Colonic mucosa (tissue), 4 donors: ENCODE data around the gene TMEM120A. TPM values are rescaled to one million over a fixed set of nuclear protein-coding genes. Genes with fewer than 3 reads are reported as not detected.
A peak's percentile ranks its signal among the peaks of the same experiment; 100 is the strongest.
"Not testable (repeated sequence)": the region's sequence is repeated elsewhere in the genome, so short reads cannot be mapped to it uniquely, and the experiment has no call there.

ENCODE experiments used
- DNase-seq: peaks from one replicate; pipeline ENCODE4 v3.0.0-alpha.2; 2020
- H3K27ac ChIP-seq: fragments of 200-600 bp; one replicate; pipeline ENCODE4 v1.8.0; 2021
- H3K27me3 ChIP-seq: fragments of 200-600 bp; one replicate; pipeline ENCODE4 v1.8.0; 2021
- H3K36me3 ChIP-seq: fragments of 200-600 bp; one replicate; pipeline ENCODE4 v1.8.0; 2021
- H3K4me1 ChIP-seq: fragments of 200-600 bp; one replicate; pipeline ENCODE4 v1.8.0; 2021; ENCODE audit warnings: mild to moderate bottlenecking
- H3K4me3 ChIP-seq: fragments of 200-600 bp; one replicate; pipeline ENCODE4 v1.8.0; 2021
- H3K9ac ChIP-seq, 2 donors: one replicate each; pipeline ENCODE4 v1.7.0; 2013; ENCODE audit warnings: control low read depth in 2 of 2, low read depth in 2 of 2, low read length in 2 of 2
- H3K9me3 ChIP-seq: fragments of 200-600 bp; one replicate; pipeline ENCODE4 v1.8.0; 2021
- intact Hi-C: fragments of 100-400 bp; cut with DNase I; formaldehyde crosslinking; loops from one replicate; pipeline ENCODE4 v1.14.1; 2022
- total RNA-seq, 2 donors: library from RNA; stranded (reverse); fragmentation: NEBNext Ultra II Directional in 1 of 2; extraction: Animal tissue kit (Norgen Biotek cat#: 25700) in 1 of 2; gene quantifications; one replicate each; pipeline ENCODE4 v1.2.1, GENCODE V29; 2021
- TF ChIP-seq, protein P1 (sequence below): fragments of 200-600 bp; IDR thresholded peaks from one replicate; pipeline ENCODE4 v1.8.0; 2022; ENCODE audit warnings: antibody characterized with exemption, mild to moderate bottlenecking
- donor health status: healthy.
- donor health status: DM: no; HTN: no; CAD: no.
- donor health status: DM: no; HTN: no; CAD: no.

Gene TMEM120A
- total RNA-seq, result 10 to 100 TPM; 56.3 to 94.1 TPM

- Histone ChIP-seq H3K4me1 (no peaks in the 10 kb centered on the region), H3K9me3 (no peaks in the 10 kb centered on the region), H3K9ac (peak within 1 kb of the TSS; percentile 80 to 84), H3K4me3 (peak within 1 kb of the TSS; percentile 84), H3K27ac (peak within 1 kb of the TSS; percentile 78), H3K36me3 (no peaks in the 10 kb centered on the region), H3K27me3 (no peaks in the 10 kb centered on the region)
- intact Hi-C loops, result no loop called here
- peak; percentile 97 for DNase-seq
- TF ChIP-seq, protein P1, sequence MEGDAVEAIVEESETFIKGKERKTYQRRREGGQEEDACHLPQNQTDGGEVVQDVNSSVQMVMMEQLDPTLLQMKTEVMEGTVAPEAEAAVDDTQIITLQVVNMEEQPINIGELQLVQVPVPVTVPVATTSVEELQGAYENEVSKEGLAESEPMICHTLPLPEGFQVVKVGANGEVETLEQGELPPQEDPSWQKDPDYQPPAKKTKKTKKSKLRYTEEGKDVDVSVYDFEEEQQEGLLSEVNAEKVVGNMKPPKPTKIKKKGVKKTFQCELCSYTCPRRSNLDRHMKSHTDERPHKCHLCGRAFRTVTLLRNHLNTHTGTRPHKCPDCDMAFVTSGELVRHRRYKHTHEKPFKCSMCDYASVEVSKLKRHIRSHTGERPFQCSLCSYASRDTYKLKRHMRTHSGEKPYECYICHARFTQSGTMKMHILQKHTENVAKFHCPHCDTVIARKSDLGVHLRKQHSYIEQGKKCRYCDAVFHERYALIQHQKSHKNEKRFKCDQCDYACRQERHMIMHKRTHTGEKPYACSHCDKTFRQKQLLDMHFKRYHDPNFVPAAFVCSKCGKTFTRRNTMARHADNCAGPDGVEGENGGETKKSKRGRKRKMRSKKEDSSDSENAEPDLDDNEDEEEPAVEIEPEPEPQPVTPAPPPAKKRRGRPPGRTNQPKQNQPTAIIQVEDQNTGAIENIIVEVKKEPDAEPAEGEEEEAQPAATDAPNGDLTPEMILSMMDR, result peak; percentile 16
These were observed at the start of gene TMEM120A for GRCh38 chr7:75994388-75995051. Gene TMEM120A (minus strand): TSS chr7:75994595. CDS start chr7:75994570, 25 bp downstream.

DNA sequence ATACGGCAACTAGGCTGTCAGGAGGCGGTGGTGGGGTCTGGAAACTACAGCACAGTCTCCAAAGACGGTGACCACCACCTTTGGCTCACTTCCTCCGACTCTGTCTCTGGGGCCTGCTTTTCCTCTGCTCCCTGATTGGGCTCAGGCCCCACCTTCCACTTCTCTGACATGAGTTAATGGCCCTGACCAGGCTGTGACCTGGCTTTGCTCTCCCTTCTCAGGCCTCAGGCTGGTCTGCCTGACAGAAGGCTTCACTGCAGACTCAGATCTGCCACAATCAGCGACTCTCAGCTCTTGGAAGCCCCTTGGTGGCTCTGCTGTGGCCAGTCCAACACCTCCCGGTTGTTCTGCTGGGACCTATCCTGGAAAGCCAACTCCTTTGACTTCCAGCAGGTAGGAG, 45.7 kb upstream of the TMEM120A start:
- intact Hi-C loops, result no loop called here
- H3K4me1 ChIP-seq, result no peaks in the 10 kb centered on the region
- no peaks in the 10 kb centered on the region for H3K9me3 ChIP-seq
- no peaks in the 10 kb centered on the region for H3K36me3 ChIP-seq
- H3K27ac ChIP-seq, result no peak overlapping the region
- H3K4me3 ChIP-seq, result no peak overlapping the region
- DNase-seq, result no peak
- TF ChIP-seq, protein P1, result no peak
- no peaks in the 10 kb centered on the region for H3K27me3 ChIP-seq
- H3K9ac ChIP-seq, result no peak overlapping the region

- H3K4me3 ChIP-seq, result no peak overlapping the region
- no peaks in the 10 kb centered on the region for H3K36me3 ChIP-seq
- intact Hi-C loops, result no loop called here
- H3K27me3 ChIP-seq, result no peaks in the 10 kb centered on the region
- H3K9ac ChIP-seq, result no peak overlapping the region
- H3K4me1 ChIP-seq, result no peaks in the 10 kb centered on the region
- no peaks in the 10 kb centered on the region for H3K9me3 ChIP-seq
- H3K27ac ChIP-seq, result no peak overlapping the region
- peak; percentile 26 for DNase-seq
- TF ChIP-seq, protein P1, result no peak
These were observed 42.9 kb upstream of the TMEM120A start for GRCh38 chr7:76037310-76037709.

DNA sequence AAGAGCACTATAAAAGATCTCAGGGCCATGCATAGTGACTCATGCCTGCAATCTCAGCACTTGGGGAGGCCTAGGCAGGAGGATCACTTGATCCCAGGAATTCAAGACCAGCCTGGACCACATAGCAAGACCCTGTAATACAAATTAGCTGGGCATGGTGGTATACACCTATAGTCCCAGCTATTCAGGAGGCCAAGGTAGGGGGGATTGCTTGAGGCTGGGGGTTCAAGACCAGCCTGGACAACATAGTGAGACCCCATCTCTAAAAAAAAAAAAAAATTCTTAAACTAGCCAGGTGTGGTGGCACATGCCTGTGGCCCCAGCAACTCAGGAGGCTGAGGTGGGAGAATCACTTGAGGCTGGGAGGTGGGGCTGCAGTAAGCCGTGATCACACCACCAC, 37.6 kb upstream of the TMEM120A start:
- Histone ChIP-seq H3K9ac (no peak overlapping the region), H3K4me3 (no peak overlapping the region), H3K36me3 (no peaks in the 10 kb centered on the region), H3K9me3 (no peaks in the 10 kb centered on the region), H3K27ac (no peak overlapping the region), H3K27me3 (no peaks in the 10 kb centered on the region), H3K4me1 (no peaks in the 10 kb centered on the region)
- TF ChIP-seq, protein P1, result no peak
- intact Hi-C loops, result no loop called here
- DNase-seq, result no peak

DNA sequence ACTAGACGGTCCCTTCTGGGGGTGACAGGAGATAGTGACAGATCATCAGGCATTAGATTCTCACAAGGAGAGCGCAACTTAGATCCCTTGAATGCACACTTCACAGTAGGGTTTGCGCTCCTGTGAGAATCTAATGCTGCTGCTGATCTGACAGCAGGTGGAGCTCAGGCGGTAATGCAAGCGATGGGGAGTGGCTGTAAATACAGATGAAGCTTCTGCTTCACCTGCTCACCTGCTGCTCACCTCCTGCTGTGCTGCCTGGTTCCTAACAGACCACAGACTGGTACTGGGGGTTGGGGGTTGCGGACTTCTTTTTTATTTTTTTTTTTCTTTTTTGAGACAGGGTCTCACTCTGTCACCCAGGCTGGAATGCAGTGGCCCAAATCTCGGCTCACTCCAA, 35.3 kb upstream of the TMEM120A start:
- intact Hi-C loops, H3K27me3 ChIP-seq, H3K36me3 ChIP-seq, H3K4me3 ChIP-seq, H3K9me3 ChIP-seq, DNase-seq, H3K27ac ChIP-seq, H3K4me1 ChIP-seq, H3K9ac ChIP-seq: not testable (repeated sequence)

- DNase-seq, result no peak
- H3K4me3 ChIP-seq, result no peak overlapping the region
- intact Hi-C loops, result no loop called here
- H3K9ac ChIP-seq, result no peak overlapping the region
- no peaks in the 10 kb centered on the region for H3K9me3 ChIP-seq
- H3K36me3 ChIP-seq, result no peaks in the 10 kb centered on the region
- H3K27me3 ChIP-seq, result no peaks in the 10 kb centered on the region
- TF ChIP-seq, protein P1, result no peak
- no peaks in the 10 kb centered on the region for H3K4me1 ChIP-seq
- H3K27ac ChIP-seq, result no peak overlapping the region
These were observed 28.6 kb upstream of the TMEM120A start for GRCh38 chr7:76023002-76023401.
